Measurements from ENCODE around the gene TMEM116.
"Not testable (repeated sequence)": the region's sequence is repeated elsewhere in the genome, so short reads cannot be mapped to it uniquely, and the experiment has no call there.

Gene TMEM116

GRCh38 chr12:111975161-111975931, 37.6 kb downstream of the TMEM116 start:
- no peak for DNase-seq

- peak in 1 of 2 donors; percentile 47 for DNase-seq
Observed at GRCh38 chr12:111971800-111972199, 41.2 kb downstream of the TMEM116 start.

GRCh38 chr12:111964935-111965334, 48.0 kb downstream of the TMEM116 start:
- no peak for DNase-seq

GRCh38 chr12:111959518-111959917, 53.4 kb downstream of the TMEM116 start:
- not testable (repeated sequence) for DNase-seq

GRCh38 chr12:111957224-111957623, 55.7 kb downstream of the TMEM116 start:
- not testable (repeated sequence) for DNase-seq

GRCh38 chr12:111954969-111955368, 58.0 kb downstream of the TMEM116 start:
- no peak for DNase-seq

GRCh38 chr12:111953455-111953854, 59.5 kb downstream of the TMEM116 start:
- no peak for DNase-seq

- DNase-seq: not testable (repeated sequence)
Observed at GRCh38 chr12:111952084-111952787, 60.7 kb downstream of the TMEM116 start.

GRCh38 chr12:111950961-111951676, 61.8 kb downstream of the TMEM116 start:
- DNase-seq: peak in 1 of 2 donors; percentile 45

- DNase-seq: no peak
Observed at GRCh38 chr12:111943929-111944328, 69.0 kb downstream of the TMEM116 start.

- no peak for DNase-seq
Observed at GRCh38 chr12:111942557-111942956, 70.4 kb downstream of the TMEM116 start.

GRCh38 chr12:111937429-111937828, 75.5 kb downstream of the TMEM116 start:
- no peak for DNase-seq

- DNase-seq: no peak
Observed at GRCh38 chr12:111936869-111937268, 76.1 kb downstream of the TMEM116 start.

- DNase-seq: no peak
Observed at GRCh38 chr12:111932241-111932640, 80.7 kb downstream of the TMEM116 start.

- no peak for DNase-seq
Observed at GRCh38 chr12:111927346-111927745, 85.6 kb downstream of the TMEM116 start.

- no peak for DNase-seq
Observed at GRCh38 chr12:111926631-111927030, 86.3 kb downstream of the TMEM116 start.

- DNase-seq: no peak
Observed at GRCh38 chr12:111925171-111925570, 87.8 kb downstream of the TMEM116 start.

GRCh38 chr12:111907740-111908139, 105.2 kb downstream of the TMEM116 start:
- DNase-seq: no peak

GRCh38 chr12:111905502-111905901, 107.5 kb downstream of the TMEM116 start:
- no peak for DNase-seq

GRCh38 chr12:111904446-111904975, 108.5 kb downstream of the TMEM116 start:
- no peak for DNase-seq

- DNase-seq: no peak
Observed at GRCh38 chr12:111901182-111901581, 111.8 kb downstream of the TMEM116 start.

GRCh38 chr12:111894556-111894955, 118.4 kb downstream of the TMEM116 start:
- no peak for DNase-seq

- no peak for DNase-seq
Observed at GRCh38 chr12:111893287-111893686, 119.7 kb downstream of the TMEM116 start.

Measured in CD4-positive, alpha-beta T cell treated with Interferon alpha-2 for 1 hour (primary cell).